ENCODE data around the gene KRT15.

DNA sequence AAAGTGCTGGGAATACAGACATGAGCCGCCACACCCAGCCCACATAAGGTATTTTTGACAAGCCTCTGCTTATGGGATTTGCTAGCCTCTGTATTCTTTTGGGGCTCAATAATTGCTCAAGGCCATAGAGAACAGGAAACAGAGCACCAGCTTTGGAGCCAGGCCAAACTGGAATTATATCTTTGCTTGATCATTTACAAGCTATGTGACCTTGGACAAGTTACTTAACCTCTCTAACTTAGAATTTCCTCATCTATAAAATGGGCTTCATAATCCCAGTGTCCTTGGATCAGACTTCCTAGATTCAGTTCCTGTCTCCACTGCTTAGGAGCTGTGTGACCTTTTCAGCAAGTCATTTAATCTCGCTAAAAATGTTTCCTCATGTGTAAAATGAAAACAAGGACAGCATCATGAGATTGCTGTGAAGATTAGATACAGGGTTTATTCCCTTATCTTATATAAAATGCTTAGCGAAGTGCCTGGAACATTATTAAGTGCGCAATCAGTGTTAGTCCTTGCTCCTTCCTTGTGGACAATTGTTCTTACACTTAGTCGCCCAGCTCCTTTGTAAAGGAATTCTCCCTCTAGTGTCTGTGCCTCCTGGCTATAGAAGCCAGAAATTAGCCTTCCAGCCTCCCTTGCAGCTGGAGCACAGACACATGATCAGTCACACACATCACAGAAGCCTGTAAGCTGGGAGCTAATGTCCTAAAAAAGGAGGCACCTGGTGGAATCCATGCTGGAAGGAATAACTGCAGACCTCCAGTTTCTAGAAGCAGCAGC, 36.6 kb upstream of the KRT15 start:
- TF ChIP-seq, protein P1, sequence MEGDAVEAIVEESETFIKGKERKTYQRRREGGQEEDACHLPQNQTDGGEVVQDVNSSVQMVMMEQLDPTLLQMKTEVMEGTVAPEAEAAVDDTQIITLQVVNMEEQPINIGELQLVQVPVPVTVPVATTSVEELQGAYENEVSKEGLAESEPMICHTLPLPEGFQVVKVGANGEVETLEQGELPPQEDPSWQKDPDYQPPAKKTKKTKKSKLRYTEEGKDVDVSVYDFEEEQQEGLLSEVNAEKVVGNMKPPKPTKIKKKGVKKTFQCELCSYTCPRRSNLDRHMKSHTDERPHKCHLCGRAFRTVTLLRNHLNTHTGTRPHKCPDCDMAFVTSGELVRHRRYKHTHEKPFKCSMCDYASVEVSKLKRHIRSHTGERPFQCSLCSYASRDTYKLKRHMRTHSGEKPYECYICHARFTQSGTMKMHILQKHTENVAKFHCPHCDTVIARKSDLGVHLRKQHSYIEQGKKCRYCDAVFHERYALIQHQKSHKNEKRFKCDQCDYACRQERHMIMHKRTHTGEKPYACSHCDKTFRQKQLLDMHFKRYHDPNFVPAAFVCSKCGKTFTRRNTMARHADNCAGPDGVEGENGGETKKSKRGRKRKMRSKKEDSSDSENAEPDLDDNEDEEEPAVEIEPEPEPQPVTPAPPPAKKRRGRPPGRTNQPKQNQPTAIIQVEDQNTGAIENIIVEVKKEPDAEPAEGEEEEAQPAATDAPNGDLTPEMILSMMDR (IDR thresholded peaks at IDR 0.05; ENCODE audit: poor library complexity) = no peak
- TF ChIP-seq EZH2 (IDR thresholded peaks at IDR 0.05; ENCODE audit: borderline replicate concordance) (no peak), EZH2phosphoT487 (IDR thresholded peaks at IDR 0.05; ENCODE audit: low read depth, severe bottlenecking, unreplicated experiment) (no peak)
